Adrenal gland (tissue), 12 donors: ENCODE data around the gene CHURC1. TPM values are rescaled to one million over a fixed set of nuclear protein-coding genes. Genes with fewer than 3 reads are reported as not detected.

Experiments
- DNase-seq, 7 donors: peaks; one replicate each; pipeline ENCODE4 v3.0.0-alpha.2; 2019 to 2020
- H3K27ac ChIP-seq, 5 donors: fragments of 200-600 bp; sonication (generic) in 4 of 5; 1 replicate in 3 of 5; 2 replicates in 2 of 5; pipeline versions ENCODE4 v1.5.1 to v1.8.0; 2016 to 2020; ENCODE audit warnings: mild to moderate bottlenecking in 1 of 5
- H3K27me3 ChIP-seq: fragments of 200-600 bp; 2 replicates; pipeline ENCODE4 v1.8.0; 2021
- H3K36me3 ChIP-seq, 2 donors: fragments of 200-600 bp; replicated peaks in 1 of 2; 1 replicate in 1 of 2; 2 replicates in 1 of 2; pipeline versions ENCODE4 v1.5.1 to v1.8.0; 2018 to 2022
- H3K4me1 ChIP-seq, 2 donors: fragments of 200-600 bp; replicated peaks in 1 of 2; 1 replicate in 1 of 2; 2 replicates in 1 of 2; pipeline versions ENCODE4 v1.5.1 to v1.8.0; 2018 to 2021
- H3K4me3 ChIP-seq, 4 donors: fragments of 200-600 bp; sonication (generic) in 3 of 4; one replicate each; pipeline ENCODE4 v1.5.1; 2016 to 2018
- H3K9me3 ChIP-seq, 3 donors: fragments of 200-600 bp; sonication (generic) in 1 of 3; replicated peaks in 1 of 3; 1 replicate in 2 of 3; 2 replicates in 1 of 3; pipeline versions ENCODE4 v1.5.1 to v1.8.0; 2016 to 2021
- CTCF ChIP-seq, 6 experiments: fragments of 450-650 bp in 4 of 6; fragments of 200-600 bp in 2 of 6; sonication (generic) in 1 of 6; IDR thresholded peaks; 1 replicate in 5 of 6; 2 replicates in 1 of 6; pipeline versions ENCODE4 v1.5.1 to v1.8.0; 2016 to 2021; ENCODE audit warnings: antibody characterized with exemption in 6 of 6, mild to moderate bottlenecking in 2 of 6, moderate library complexity in 1 of 6
- POLR2A ChIP-seq, 2 donors: fragments of 450-650 bp; IDR thresholded peaks; one replicate each; pipeline ENCODE4 v1.6.1; 2017; ENCODE audit warnings: antibody characterized with exemption in 2 of 2, mild to moderate bottlenecking in 2 of 2, moderate library complexity in 1 of 2
- WGBS, 4 donors: extraction: QIAGEN DNeasy Blood & Tissue Kit in 2 of 4; methylation state at CpG; one replicate each; pipeline versions ENCODE4 v1.1.5 to v1.1.7; 2013 to 2017; 5-methylcytosine and 5-hydroxymethylcytosine counted together
- intact Hi-C, 2 donors: fragments of 100-400 bp; cut with DNase I; formaldehyde crosslinking; loops; one replicate each; pipeline versions ENCODE4 v1.14.1 to v1.15.0; 2022 to 2023
- polyA plus RNA-seq, 3 donors: library from polyadenylated mRNA; stranded (reverse); fragments of 200-250 nt in 2 of 3; fragments of 350-450 nt in 1 of 3; fragmentation: Illumina TruSeq in 1 of 3; extraction: RNeasy Lipid Tissue Mini Kit (QIAGEN cat#74804) in 1 of 3; gene quantifications; one replicate each; pipeline ENCODE4 v1.2.3, GENCODE V29; 2013 to 2014
- total RNA-seq, 9 donors: library from RNA; depleted of rRNA in 4 of 9; stranded (reverse); fragments of >200 nt in 4 of 9; fragments of 120-200 nt in 1 of 9; fragmentation: NEBNext Ultra II Directional in 1 of 9; extraction: Animal tissue kit (Norgen Biotek cat#: 25700) in 1 of 9; gene quantifications; one replicate each; pipeline versions ENCODE4 v1.1.0 to v1.2.4, GENCODE V29; 2013 to 2023
- donor health status: healthy with polysubstance abuse.
- donor health status: Bipolar disorder and iron deficiency.
- donor health status: DM: yes; HTN: yes; CAD: no.
- donor health status: DM: no; HTN: no; CAD: no.
- donor health status: DM: no; HTN: no; CAD: no.
- donor health status: DM: yes; HTN: yes; CAD: no.

CHURC1 gene
- total and polyA plus RNA-seq, 12 donors: 36.7 to 101 (median 74.2) TPM

- peak overlapping the region in 1 of 5 donors; percentile 46 for H3K27ac ChIP-seq
- H3K36me3 ChIP-seq: no peaks in the 10 kb centered on the region
- intact Hi-C loops: no loop called here
- H3K27me3 ChIP-seq: no peaks in the 10 kb centered on the region
- H3K4me1 ChIP-seq: no peaks in the 10 kb centered on the region
- TF ChIP-seq POLR2A (IDR thresholded peaks at IDR 0.05) (no peak), CTCF (IDR thresholded peaks at IDR 0.05) (no peak)
- WGBS, 4 donors: 88 to 94% (median 90%) methylated on average over 9 of the region's 9 CpGs
- no peaks in the 10 kb centered on the region for H3K9me3 ChIP-seq
- DNase-seq: no peak
- no peak overlapping the region for H3K4me3 ChIP-seq
Measured at GRCh38 chr14:64954491-64955240, 40.4 kb downstream of the CHURC1 start.

GRCh38 chr14:64955297-64955696, 41.0 kb downstream of the CHURC1 start:
- H3K27me3 ChIP-seq: no peaks in the 10 kb centered on the region
- no peaks in the 10 kb centered on the region for H3K9me3 ChIP-seq
- intact Hi-C loops: no loop called here
- H3K4me3 ChIP-seq: no peak overlapping the region
- DNase-seq: no peak
- H3K36me3 ChIP-seq: no peaks in the 10 kb centered on the region
- no peaks in the 10 kb centered on the region for H3K4me1 ChIP-seq
- 88 to 92% (median 89%) methylated on average over 6 of the region's 6 CpGs for WGBS, 4 donors
- no peak for TF ChIP-seq CTCF (IDR thresholded peaks at IDR 0.05)
- no peak for TF ChIP-seq POLR2A (IDR thresholded peaks at IDR 0.05)
- no peak overlapping the region for H3K27ac ChIP-seq

GRCh38 chr14:64956697-64957406, 42.6 kb downstream of the CHURC1 start:
- WGBS, 4 donors: 91 to 94% (median 92%) methylated on average over 8 of the region's 8 CpGs
- H3K4me1 ChIP-seq: no peaks in the 10 kb centered on the region
- no peaks in the 10 kb centered on the region for H3K36me3 ChIP-seq
- TF ChIP-seq CTCF (IDR thresholded peaks at IDR 0.05): no peak
- TF ChIP-seq POLR2A (IDR thresholded peaks at IDR 0.05): no peak
- DNase-seq: no peak
- intact Hi-C loops: no loop called here
- no peaks in the 10 kb centered on the region for H3K9me3 ChIP-seq
- no peak overlapping the region for H3K27ac ChIP-seq
- no peaks in the 10 kb centered on the region for H3K27me3 ChIP-seq
- H3K4me3 ChIP-seq: no peak overlapping the region

DNA sequence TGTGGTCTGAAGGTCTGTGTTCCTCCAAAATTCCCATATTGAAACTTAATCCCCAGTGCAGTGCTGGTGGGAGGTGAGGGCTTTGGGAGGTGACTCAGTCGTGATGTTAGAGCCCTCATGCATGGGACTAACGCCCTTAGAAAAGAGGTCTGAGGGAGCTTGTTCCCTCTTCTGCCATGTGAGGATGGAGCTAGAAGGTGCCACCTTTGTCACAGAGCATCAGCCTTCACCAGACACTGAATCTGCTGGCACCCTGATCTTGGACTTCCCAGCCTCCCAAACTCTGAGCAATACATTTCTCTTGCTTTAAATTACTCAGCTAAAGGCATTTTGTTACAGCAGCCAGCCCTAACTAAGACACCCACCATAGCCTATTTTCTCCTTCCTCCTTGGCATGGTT, 43.9 kb downstream of the CHURC1 start:
- no peak for DNase-seq
- intact Hi-C loops: no loop called here
- TF ChIP-seq POLR2A (IDR thresholded peaks at IDR 0.05): no peak
- no peak for TF ChIP-seq CTCF (IDR thresholded peaks at IDR 0.05)
- H3K4me3 ChIP-seq: no peak overlapping the region
- 86 to 99% (median 94%) methylated on average over 1 to 2 of the region's 2 CpGs for WGBS, 4 donors
- no peaks in the 10 kb centered on the region for H3K9me3 ChIP-seq
- no peaks in the 10 kb centered on the region for H3K4me1 ChIP-seq
- no peak overlapping the region for H3K27ac ChIP-seq
- no peaks in the 10 kb centered on the region for H3K27me3 ChIP-seq
- no peaks in the 10 kb centered on the region for H3K36me3 ChIP-seq
